H1 (cell line): ENCODE measurements around the gene GNAQ.

ENCODE experiments used
- CTCF ChIP-seq, 3 experiments: IDR thresholded peaks; 1 replicate in 2 of 3; 2 replicates in 1 of 3; pipeline versions ENCODE4 v1.5.1 to v1.6.1; 2011; ENCODE audit warnings: low read length in 3 of 3, mild to moderate bottlenecking in 3 of 3, inconsistent platforms in 2 of 3, low read depth in 1 of 3, moderate library complexity in 1 of 3; ENCODE audit not compliant: insufficient read depth in 1 of 3; ENCODE audit errors: control extremely low read depth in 1 of 3
- FOSL1 ChIP-seq: IDR thresholded peaks from 2 replicates; pipeline ENCODE4 v1.6.1; 2011; ENCODE audit warnings: mild to moderate bottlenecking, low read depth, low read length, moderate library complexity; ENCODE audit not compliant: insufficient read depth
- KDM1A ChIP-seq: fragments of 200-600, 300-600 bp; sonication (generic); IDR thresholded peaks from 2 replicates; pipeline ENCODE4 v1.7.1; 2016; ENCODE audit warnings: mild to moderate bottlenecking, low read length, borderline replicate concordance
- MAFK ChIP-seq: IDR thresholded peaks from 2 replicates; pipeline ENCODE4 v1.6.1; 2012; ENCODE audit warnings: low read depth, mild to moderate bottlenecking, improper control_type of control experiment, low read length
- POLR2A ChIP-seq, 2 experiments: IDR thresholded peaks; 1 replicate in 1 of 2; 2 replicates in 1 of 2; pipeline ENCODE4 v1.6.1; 2011; ENCODE audit warnings: low read depth in 2 of 2, low read length in 2 of 2, mild to moderate bottlenecking in 2 of 2; ENCODE audit errors: control extremely low read depth in 1 of 2
- POLR2AphosphoS5 ChIP-seq: IDR thresholded peaks from 2 replicates; pipeline ENCODE4 v1.6.1; 2011; ENCODE audit warnings: low read depth, low read length
- RBBP5 ChIP-seq: IDR thresholded peaks from 2 replicates; pipeline ENCODE4 v1.7.1; 2012; ENCODE audit warnings: low read depth, mild to moderate bottlenecking, inconsistent platforms, low read length, moderate library complexity, borderline replicate concordance
- SP1 ChIP-seq: IDR thresholded peaks from 2 replicates; pipeline ENCODE4 v1.6.1; 2011; ENCODE audit warnings: low read depth, low read length
- TF ChIP-seq, protein P1 (sequence below): IDR thresholded peaks from 2 replicates; pipeline ENCODE4 v1.6.1; 2011; ENCODE audit warnings: low read depth, mild to moderate bottlenecking, low read length; ENCODE audit not compliant: insufficient read depth

- no peak for TF ChIP-seq CTCF (IDR thresholded peaks at IDR 0.05; ENCODE audit: control extremely low read depth in 1 of 3, insufficient read depth in 1 of 3, low read depth in 1 of 3, low read length in 3 of 3)
- TF ChIP-seq FOSL1 = no peak
- no peak for TF ChIP-seq MAFK
- no peak for TF ChIP-seq SP1
- no peak for TF ChIP-seq KDM1A
- TF ChIP-seq, protein P1, sequence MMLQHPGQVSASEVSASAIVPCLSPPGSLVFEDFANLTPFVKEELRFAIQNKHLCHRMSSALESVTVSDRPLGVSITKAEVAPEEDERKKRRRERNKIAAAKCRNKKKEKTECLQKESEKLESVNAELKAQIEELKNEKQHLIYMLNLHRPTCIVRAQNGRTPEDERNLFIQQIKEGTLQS = no peak
- no peak for TF ChIP-seq POLR2AphosphoS5
- TF ChIP-seq POLR2A (IDR thresholded peaks at IDR 0.05; ENCODE audit: control extremely low read depth in 1 of 2, low read depth in 2 of 2, low read length in 2 of 2) = no peak
- no peak for TF ChIP-seq RBBP5
Measured at GRCh38 chr9:77916820-77917219, 114.8 kb downstream of the GNAQ start.
